H9 (cell line): Measurements from ENCODE around the gene CACTIN. TPM values are rescaled to one million over a fixed set of nuclear protein-coding genes. Genes with fewer than 3 reads are reported as not detected.

ENCODE experiments used
- DNase-seq: peaks from one replicate; pipeline ENCODE4 v3.0.0-alpha.2; 2017
- H2AFZ ChIP-seq: one replicate; pipeline ENCODE4 v1.6.1; 2013; ENCODE audit warnings: mild to moderate bottlenecking, low read length, control low read depth, moderate library complexity
- H2AK5ac ChIP-seq: 2 replicates; pipeline ENCODE4 v1.6.1; 2013; ENCODE audit warnings: low read length, control low read depth, mixed read lengths; ENCODE audit not compliant: insufficient read length
- H2BK120ac ChIP-seq: one replicate; pipeline ENCODE4 v1.6.1; 2013; ENCODE audit warnings: low read depth, mild to moderate bottlenecking, low read length, control low read depth, inconsistent platforms; ENCODE audit not compliant: poor library complexity, severe bottlenecking
- H2BK12ac ChIP-seq: 2 replicates; pipeline ENCODE4 v1.6.1; 2013; ENCODE audit warnings: low read length, control low read depth, mixed read lengths, low read depth; ENCODE audit not compliant: insufficient read length
- H2BK15ac ChIP-seq: 2 replicates; pipeline ENCODE4 v1.6.1; 2013; ENCODE audit warnings: low read depth, low read length, control low read depth
- H2BK20ac ChIP-seq: one replicate; pipeline ENCODE4 v1.6.1; 2013; ENCODE audit warnings: low read depth, mild to moderate bottlenecking, low read length, control low read depth, inconsistent platforms; ENCODE audit not compliant: poor library complexity, severe bottlenecking
- H2BK5ac ChIP-seq: 2 replicates; pipeline ENCODE4 v1.6.1; 2013; ENCODE audit warnings: low read length, control low read depth, mixed read lengths; ENCODE audit not compliant: insufficient read length
- H3K14ac ChIP-seq: 2 replicates; pipeline ENCODE4 v1.6.1; 2013; ENCODE audit warnings: low read length, control low read depth; ENCODE audit not compliant: insufficient read depth
- H3K18ac ChIP-seq: 2 replicates; pipeline ENCODE4 v1.6.1; 2013; ENCODE audit warnings: low read depth, mild to moderate bottlenecking, mixed read lengths, low read length, control low read depth; ENCODE audit not compliant: insufficient read length
- H3K23ac ChIP-seq: 2 replicates; pipeline ENCODE4 v1.6.1; 2013; ENCODE audit warnings: low read length, control low read depth, mixed read lengths, low read depth; ENCODE audit not compliant: insufficient read length
- H3K23me2 ChIP-seq: 2 replicates; pipeline ENCODE4 v1.6.1; 2013; ENCODE audit warnings: low read depth, mild to moderate bottlenecking, mixed read lengths, low read length, control low read depth; ENCODE audit not compliant: insufficient read length, poor library complexity, severe bottlenecking
- H3K27ac ChIP-seq: 2 replicates; pipeline ENCODE4 v1.5.1; 2013; ENCODE audit warnings: low read length, control low read depth, mixed read lengths, low read depth; ENCODE audit not compliant: insufficient read length
- H3K27me3 ChIP-seq: 2 replicates; pipeline ENCODE4 v1.6.1; 2013; ENCODE audit warnings: low read length, control low read depth, inconsistent platforms; ENCODE audit not compliant: insufficient read depth
- H3K4ac ChIP-seq: 2 replicates; pipeline ENCODE4 v1.6.1; 2013; ENCODE audit warnings: low read depth, mild to moderate bottlenecking, control low read depth, inconsistent platforms, low read length, moderate library complexity
- H3K4me1 ChIP-seq: 2 replicates; pipeline ENCODE4 v1.6.1; 2013; ENCODE audit warnings: low read length, control low read depth, inconsistent platforms; ENCODE audit not compliant: insufficient read depth
- H3K4me2 ChIP-seq: 2 replicates; pipeline ENCODE4 v1.6.1; 2013; ENCODE audit warnings: low read length, control low read depth, mixed read lengths; ENCODE audit not compliant: insufficient read length, insufficient read depth
- H3K56ac ChIP-seq: 2 replicates; pipeline ENCODE4 v1.6.1; 2013; ENCODE audit warnings: low read depth, mild to moderate bottlenecking, mixed read lengths, low read length, control low read depth; ENCODE audit not compliant: insufficient read length
- H3K79me1 ChIP-seq: 2 replicates; pipeline ENCODE4 v1.6.1; 2013; ENCODE audit warnings: low read depth, mild to moderate bottlenecking, moderate library complexity, low read length, control low read depth, inconsistent platforms; ENCODE audit not compliant: insufficient read depth, poor library complexity, severe bottlenecking
- H3K79me2 ChIP-seq: 2 replicates; pipeline ENCODE4 v1.6.1; 2013; ENCODE audit warnings: low read length, control low read depth, inconsistent platforms; ENCODE audit not compliant: insufficient read depth
- H3K9ac ChIP-seq: 2 replicates; pipeline ENCODE4 v1.6.1; 2013; ENCODE audit warnings: low read length, control low read depth, mixed read lengths; ENCODE audit not compliant: insufficient read length; ENCODE audit errors: extremely low read depth
- H3K9me3 ChIP-seq: one replicate; pipeline ENCODE4 v1.6.1; 2013; ENCODE audit warnings: low read depth, low read length, inconsistent platforms; ENCODE audit not compliant: control insufficient read depth
- H3T11ph ChIP-seq: one replicate; pipeline ENCODE4 v1.6.1; 2013; ENCODE audit warnings: mild to moderate bottlenecking, low read length, control low read depth, inconsistent platforms
- H4K20me1 ChIP-seq: one replicate; pipeline ENCODE4 v1.6.1; 2013; ENCODE audit not compliant: control insufficient read depth, insufficient read length, insufficient read depth
- H4K5ac ChIP-seq: 2 replicates; pipeline ENCODE4 v1.6.1; 2013; ENCODE audit warnings: low read depth, mild to moderate bottlenecking, mixed read lengths, low read length, control low read depth; ENCODE audit not compliant: insufficient read length
- H4K8ac ChIP-seq: replicated peaks from 2 replicates; pipeline ENCODE4 v1.6.1; 2013; ENCODE audit warnings: low read length, control low read depth, mixed read lengths, low read depth; ENCODE audit not compliant: insufficient read length
- H4K91ac ChIP-seq: 2 replicates; pipeline ENCODE4 v1.6.1; 2013; ENCODE audit warnings: low read depth, mild to moderate bottlenecking, moderate library complexity, mixed read lengths, low read length, control low read depth; ENCODE audit not compliant: insufficient read length
- H3K27ac Mint-ChIP-seq, 3 experiments: 2 replicates in 2 of 3; 3 replicates in 1 of 3; pipeline ENCODE4 v1.8.0; 2020 to 2021; ENCODE audit warnings: mixed read lengths in 3 of 3, mild to moderate bottlenecking in 1 of 3, moderate library complexity in 1 of 3
- H3K27me3 Mint-ChIP-seq: 2 replicates; pipeline ENCODE4 v1.8.0; 2021; ENCODE audit warnings: low read depth, mild to moderate bottlenecking, moderate library complexity, mixed read lengths
- H3K36me3 Mint-ChIP-seq, 3 experiments: 2 replicates in 2 of 3; 3 replicates in 1 of 3; pipeline ENCODE4 v1.8.0; 2020 to 2021; ENCODE audit warnings: low read depth in 3 of 3, mixed read lengths in 3 of 3; ENCODE audit not compliant: insufficient read depth in 1 of 3
- H3K4me1 Mint-ChIP-seq, 2 experiments: 2 replicates each; pipeline ENCODE4 v1.8.0; 2020; ENCODE audit warnings: mixed read lengths in 2 of 2
- H3K4me3 Mint-ChIP-seq, 2 experiments: 2 replicates in 1 of 2; 3 replicates in 1 of 2; pipeline ENCODE4 v1.8.0; 2020 to 2021; ENCODE audit warnings: mild to moderate bottlenecking in 2 of 2, mixed read lengths in 2 of 2, moderate library complexity in 1 of 2
- H3K9me3 Mint-ChIP-seq, 2 experiments: 2 replicates in 1 of 2; 3 replicates in 1 of 2; pipeline ENCODE4 v1.8.0; 2020; ENCODE audit warnings: mild to moderate bottlenecking in 2 of 2, mixed read lengths in 2 of 2, moderate library complexity in 1 of 2
- CTCF ChIP-seq: fragments of 200-600 bp; sonication (generic); conservative IDR thresholded peaks from 3 replicates; pipeline ENCODE4 v1.8.0; 2021; ENCODE audit warnings: antibody characterized with exemption, mild to moderate bottlenecking
- WGBS: extraction: QIAGEN DNeasy Blood & Tissue Kit; methylation state at CpG from one replicate; pipeline ENCODE4 v1.1.7; 2013; ENCODE audit warnings: missing lambda C conversion rate, low lambda C conversion rate, mixed read lengths; ENCODE audit not compliant: insufficient read length; ENCODE audit errors: extremely low coverage; 5-methylcytosine and 5-hydroxymethylcytosine counted together
- total RNA-seq: library from RNA; stranded (reverse); gene quantifications from 2 replicates; pipeline ENCODE4 v1.2.1, GENCODE V29; 2021

Gene CACTIN
- total RNA-seq, 1 experiment from 2014 or later, result 37.3 TPM

GRCh38 chr19:3612330-3612729 is 14.3 kb downstream of the CACTIN start:
- no peaks in the 10 kb centered on the region for H3K79me2 ChIP-seq
- no peak overlapping the region for H2BK15ac ChIP-seq
- no peak for DNase-seq
- no peak overlapping the region for H2AK5ac ChIP-seq
- no peak overlapping the region for H3K27ac Mint-ChIP-seq
- no CpG with 5 or more reads among the region's 33 CpGs for WGBS
- no peaks in the 10 kb centered on the region for H3K27me3 ChIP-seq
- no peak overlapping the region for H3K4ac ChIP-seq
- no peak overlapping the region for H3K14ac ChIP-seq
- H4K91ac ChIP-seq, result no peak overlapping the region
- peaks cover 7 to 12% (median 11%) of the 10 kb centered on the region in 3 experiments; a peak in 6 of 7 replicates for H3K36me3 Mint-ChIP-seq
- no peak overlapping the region for H3K23ac ChIP-seq
- H3K4me3 Mint-ChIP-seq, result no peak overlapping the region
- no peak overlapping the region for H3K9ac ChIP-seq
- H4K5ac ChIP-seq, result no peak overlapping the region
- no peak overlapping the region for H2BK12ac ChIP-seq
- H3K4me2 ChIP-seq, result no peak overlapping the region
- H3K4me1 Mint-ChIP-seq, result peaks cover 9% of the 10 kb centered on the region in 2 experiments
- no peaks in the 10 kb centered on the region for H4K20me1 ChIP-seq
- H3K56ac ChIP-seq, result no peak overlapping the region
- H3K9me3 ChIP-seq, result no peaks in the 10 kb centered on the region
- H3K27ac ChIP-seq, result no peak overlapping the region
- no peak overlapping the region for H2AFZ ChIP-seq
- no peaks in the 10 kb centered on the region for H3K79me1 ChIP-seq
- no peak for TF ChIP-seq CTCF
- H3K9me3 Mint-ChIP-seq, result no peaks in the 10 kb centered on the region
- no peak overlapping the region for H2BK120ac ChIP-seq
- H2BK5ac ChIP-seq, result no peak overlapping the region
- no peak overlapping the region for H2BK20ac ChIP-seq
- H3T11ph ChIP-seq, result no peak overlapping the region
- no peaks in the 10 kb centered on the region for H3K23me2 ChIP-seq
- H3K27me3 Mint-ChIP-seq, result no peaks in the 10 kb centered on the region; the same call in 1 of the 2 replicates
- H4K8ac ChIP-seq, result no peak overlapping the region
- no peaks in the 10 kb centered on the region; the same call in 1 of the 2 replicates for H3K4me1 ChIP-seq
- H3K18ac ChIP-seq, result no peak overlapping the region
